ENCODE measurements around the gene COPS7B.

- TF ChIP-seq, protein P1, sequence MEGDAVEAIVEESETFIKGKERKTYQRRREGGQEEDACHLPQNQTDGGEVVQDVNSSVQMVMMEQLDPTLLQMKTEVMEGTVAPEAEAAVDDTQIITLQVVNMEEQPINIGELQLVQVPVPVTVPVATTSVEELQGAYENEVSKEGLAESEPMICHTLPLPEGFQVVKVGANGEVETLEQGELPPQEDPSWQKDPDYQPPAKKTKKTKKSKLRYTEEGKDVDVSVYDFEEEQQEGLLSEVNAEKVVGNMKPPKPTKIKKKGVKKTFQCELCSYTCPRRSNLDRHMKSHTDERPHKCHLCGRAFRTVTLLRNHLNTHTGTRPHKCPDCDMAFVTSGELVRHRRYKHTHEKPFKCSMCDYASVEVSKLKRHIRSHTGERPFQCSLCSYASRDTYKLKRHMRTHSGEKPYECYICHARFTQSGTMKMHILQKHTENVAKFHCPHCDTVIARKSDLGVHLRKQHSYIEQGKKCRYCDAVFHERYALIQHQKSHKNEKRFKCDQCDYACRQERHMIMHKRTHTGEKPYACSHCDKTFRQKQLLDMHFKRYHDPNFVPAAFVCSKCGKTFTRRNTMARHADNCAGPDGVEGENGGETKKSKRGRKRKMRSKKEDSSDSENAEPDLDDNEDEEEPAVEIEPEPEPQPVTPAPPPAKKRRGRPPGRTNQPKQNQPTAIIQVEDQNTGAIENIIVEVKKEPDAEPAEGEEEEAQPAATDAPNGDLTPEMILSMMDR (IDR thresholded peaks at IDR 0.05; ENCODE audit: poor library complexity) = no peak
- TF ChIP-seq EZH2 (IDR thresholded peaks at IDR 0.05; ENCODE audit: borderline replicate concordance) = no peak
Measured at GRCh38 chr2:231769170-231770136, 16.8 kb upstream of the COPS7B start.

Measured in hepatocyte (in vitro differentiated cells).